ENCODE results near the gene FAAP24.
"Not testable (repeated sequence)": the region's sequence is repeated elsewhere in the genome, so short reads cannot be mapped to it uniquely, and the experiment has no call there.

The FAAP24 gene

DNA sequence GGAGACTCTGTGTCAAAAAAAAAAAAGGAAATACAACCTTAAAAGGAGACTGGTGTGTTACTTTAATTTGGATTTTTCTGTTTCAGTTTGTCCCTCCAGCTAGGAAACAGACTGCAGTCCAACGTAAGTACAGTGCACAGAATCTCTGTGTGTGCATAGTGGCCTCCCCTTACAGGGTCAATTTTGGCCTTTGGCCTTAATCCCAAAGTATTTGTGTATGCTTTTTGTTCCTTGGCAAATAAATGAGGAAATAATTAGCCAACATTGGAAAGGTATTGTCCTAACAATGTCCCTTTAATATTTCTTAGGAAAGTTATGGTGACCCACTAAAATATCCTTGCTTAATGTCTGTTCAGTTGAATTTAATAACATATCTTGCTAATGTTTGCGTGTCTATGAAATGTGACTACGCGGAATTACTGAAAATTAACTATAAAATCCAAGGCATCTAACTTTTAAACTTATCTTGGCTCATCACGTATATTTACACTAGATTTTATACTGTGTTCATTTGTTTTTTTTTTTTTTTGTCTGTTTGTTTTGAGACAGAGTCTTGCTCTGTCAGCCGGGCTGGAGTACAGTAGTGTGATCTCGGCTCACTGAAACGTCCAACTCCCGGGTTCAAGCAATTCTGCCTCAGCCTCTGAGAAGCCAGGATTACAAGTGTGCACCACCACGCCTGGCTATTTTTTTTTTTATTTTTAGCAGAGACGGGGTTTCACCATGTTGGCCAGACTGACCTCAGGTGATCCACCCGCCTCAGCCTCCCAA lies 53.6 kb downstream of the FAAP24 start:
- H3K36me3 ChIP-seq (ENCODE audit: insufficient read depth, low read length); H3K27ac ChIP-seq (ENCODE audit: low read depth, low read length): not testable (repeated sequence)

DNA sequence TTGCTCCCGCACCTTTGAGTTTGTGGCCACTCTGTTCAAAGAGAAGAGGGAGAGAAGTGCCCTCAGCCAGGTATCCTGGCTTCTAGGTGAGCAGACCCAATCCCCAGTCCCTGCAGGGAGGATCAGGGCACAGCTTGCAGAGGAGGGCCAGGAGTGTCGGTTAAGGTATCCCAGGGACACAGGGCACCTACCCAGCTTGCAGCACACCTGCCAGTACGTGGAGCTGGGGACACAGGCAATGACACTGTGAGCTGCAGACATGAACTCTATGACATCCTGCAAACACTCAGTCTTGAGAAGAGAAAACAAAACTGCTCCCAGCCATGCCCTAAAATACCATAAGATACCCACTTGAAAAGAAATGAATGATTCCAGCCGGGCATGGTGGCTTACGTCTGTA lies 54.6 kb downstream of the FAAP24 start:
- H3K36me3 ChIP-seq (ENCODE audit: insufficient read depth, low read length); H2AFZ ChIP-seq (ENCODE audit: low read length, unreplicated experiment); H3K79me2 ChIP-seq (ENCODE audit: control insufficient read depth, insufficient read depth, low read length, unreplicated experiment); H3K4me1 ChIP-seq (ENCODE audit: control insufficient read depth, insufficient read depth, low read length, unreplicated experiment); H3K4me3 ChIP-seq (ENCODE audit: low read depth, low read length); H3K27me3 ChIP-seq (ENCODE audit: insufficient read depth, low read length); H3K27ac ChIP-seq (ENCODE audit: low read depth, low read length): not testable (repeated sequence)

More for the DNA sequence above, 53.6 kb downstream of the FAAP24 start:
- not testable (repeated sequence) for H3K79me2 ChIP-seq (ENCODE audit: control insufficient read depth, insufficient read depth, low read length, unreplicated experiment); H3K4me1 ChIP-seq (ENCODE audit: control insufficient read depth, insufficient read depth, low read length, unreplicated experiment); H2AFZ ChIP-seq (ENCODE audit: low read length, unreplicated experiment); H3K4me3 ChIP-seq (ENCODE audit: low read depth, low read length); H3K27me3 ChIP-seq (ENCODE audit: insufficient read depth, low read length)

Measured in ACC112 (cell line).